Smooth muscle cell (in vitro differentiated cells): ENCODE results near the gene COL9A3. TPM values are rescaled to one million over a fixed set of nuclear protein-coding genes. Genes with fewer than 3 reads are reported as not detected.

Source experiments
- DNase-seq: peaks from one replicate; lab custom pipeline; 2025; ENCODE audit not compliant: unreplicated experiment; lab: John Stamatoyannopoulos, UW
- H2AFZ ChIP-seq: fragments of 200-600 bp; sonication (generic); 2 replicates; pipeline ENCODE4 v1.6.0; 2016; ENCODE audit warnings: antibody characterized with exemption, low read depth, mild to moderate bottlenecking
- H3F3A ChIP-seq: fragments of 200-600 bp; sonication (generic); 2 replicates; pipeline ENCODE4 v1.6.0; 2017; ENCODE audit warnings: antibody characterized with exemption, low read depth
- H3K27ac ChIP-seq: fragments of 200-600 bp; sonication (generic); 2 replicates; pipeline ENCODE4 v1.5.1; 2016; ENCODE audit warnings: low read depth, mild to moderate bottlenecking
- H3K27me3 ChIP-seq: fragments of 200-600 bp; sonication (generic); 2 replicates; pipeline ENCODE4 v1.6.1; 2016; ENCODE audit warnings: low read depth, mild to moderate bottlenecking
- H3K36me3 ChIP-seq: fragments of 200-600 bp; sonication (generic); 2 replicates; pipeline ENCODE4 v1.5.1; 2016; ENCODE audit warnings: low read depth
- H3K4me1 ChIP-seq: fragments of 200-600 bp; sonication (generic); 2 replicates; pipeline ENCODE4 v1.5.1; 2016; ENCODE audit warnings: low read depth
- H3K4me2 ChIP-seq: fragments of 200-600 bp; sonication (generic); 2 replicates; pipeline ENCODE4 v1.6.0; 2016; ENCODE audit warnings: mild to moderate bottlenecking
- H3K4me3 ChIP-seq: fragments of 200-600 bp; sonication (generic); 2 replicates; pipeline ENCODE4 v1.5.1; 2016; ENCODE audit warnings: mild to moderate bottlenecking
- H3K79me2 ChIP-seq: fragments of 200-600 bp; sonication (generic); 2 replicates; pipeline ENCODE4 v1.6.0; 2016; ENCODE audit warnings: low read depth, mild to moderate bottlenecking
- H3K9ac ChIP-seq: fragments of 200-600 bp; sonication (generic); 2 replicates; pipeline ENCODE4 v1.6.0; 2016; ENCODE audit warnings: low read depth
- H3K9me3 ChIP-seq: fragments of 200-600 bp; sonication (generic); replicated peaks from 2 replicates; pipeline ENCODE4 v1.5.1; 2016; ENCODE audit warnings: low read depth
- H4K20me1 ChIP-seq: fragments of 200-600 bp; sonication (generic); 2 replicates; pipeline ENCODE4 v1.6.0; 2016; ENCODE audit warnings: low read depth
- CTCF ChIP-seq: fragments of 200-600 bp; sonication (generic); IDR thresholded peaks from 2 replicates; pipeline ENCODE4 v1.5.1; 2017; ENCODE audit warnings: borderline replicate concordance, mild to moderate bottlenecking, antibody characterized with exemption; ENCODE audit not compliant: insufficient read depth, poor library complexity, severe bottlenecking
- WGBS: methylation state at CpG from one replicate; pipeline ENCODE4 v1.1.7; 2016; ENCODE audit warnings: low lambda C conversion rate; 5-methylcytosine and 5-hydroxymethylcytosine counted together
- polyA plus RNA-seq: library from polyadenylated mRNA; unstranded; fragments of >200 nt; fragmentation: Nextera tagmentation; extraction: Ambion mirVana; gene quantifications from 2 replicates; pipeline ENCODE4 v1.2.1, GENCODE V29; 2016
- total RNA-seq: library from RNA; depleted of rRNA; stranded (reverse); fragments of >200 nt; gene quantifications from 2 replicates; pipeline ENCODE4 v1.2.3, GENCODE V29; 2014

Gene COL9A3
- total and polyA plus RNA-seq, 2 experiments from 2014 or later, result 23.0 to 77.4 TPM

DNA sequence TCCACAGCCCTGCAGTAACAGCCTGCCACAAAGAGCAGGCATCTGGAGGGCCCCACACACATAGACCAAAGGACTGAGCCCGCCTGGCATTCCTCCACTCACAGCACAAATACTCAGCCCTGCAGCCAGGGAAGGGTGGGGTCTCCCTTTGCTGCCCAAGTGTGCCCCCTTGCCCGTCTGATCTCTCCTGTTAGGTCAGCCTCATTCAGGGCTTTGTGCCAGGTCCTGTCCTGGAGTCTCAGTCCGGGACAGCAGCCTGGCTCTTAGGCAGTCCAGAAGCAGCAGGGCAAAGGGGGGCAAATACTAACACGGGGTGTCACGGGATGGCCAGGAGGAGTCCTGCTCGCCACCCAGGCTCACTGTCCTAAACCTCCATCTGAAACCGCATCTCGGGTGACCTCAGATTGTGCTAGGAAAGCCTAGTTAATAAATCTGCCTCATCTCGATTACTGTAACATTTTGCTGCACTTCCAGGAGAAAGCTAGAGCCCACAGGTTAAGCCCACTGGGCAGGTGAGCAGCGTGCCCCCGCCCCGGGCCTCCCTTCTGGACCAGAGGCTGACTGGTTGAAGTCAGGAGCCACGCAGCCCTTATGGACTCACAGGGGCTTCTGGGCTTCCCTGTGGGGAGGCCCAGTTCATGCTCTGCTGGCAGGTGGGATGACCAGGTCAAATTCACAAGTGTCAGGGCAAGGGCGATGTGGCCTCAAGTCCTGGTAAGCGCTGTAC, 15.4 kb upstream of the COL9A3 start:
- Histone ChIP-seq H3K79me2 (peaks cover 12% of the 10 kb centered on the region), H2AFZ (no peak overlapping the region), H3K4me3 (no peak overlapping the region), H3K27me3 (no peaks in the 10 kb centered on the region), H3K36me3 (no peaks in the 10 kb centered on the region), H3K9ac (no peak overlapping the region), H3K27ac (no peak overlapping the region), H3F3A (peaks cover 7% of the 10 kb centered on the region), H3K9me3 (no peaks in the 10 kb centered on the region), H4K20me1 (peaks cover 24% of the 10 kb centered on the region), H3K4me1 (peaks cover 4% of the 10 kb centered on the region), H3K4me2 (no peak overlapping the region)
- no peak for DNase-seq
- WGBS, result 95% methylated on average over 15 of the region's 15 CpGs
- no peak for TF ChIP-seq CTCF

DNA sequence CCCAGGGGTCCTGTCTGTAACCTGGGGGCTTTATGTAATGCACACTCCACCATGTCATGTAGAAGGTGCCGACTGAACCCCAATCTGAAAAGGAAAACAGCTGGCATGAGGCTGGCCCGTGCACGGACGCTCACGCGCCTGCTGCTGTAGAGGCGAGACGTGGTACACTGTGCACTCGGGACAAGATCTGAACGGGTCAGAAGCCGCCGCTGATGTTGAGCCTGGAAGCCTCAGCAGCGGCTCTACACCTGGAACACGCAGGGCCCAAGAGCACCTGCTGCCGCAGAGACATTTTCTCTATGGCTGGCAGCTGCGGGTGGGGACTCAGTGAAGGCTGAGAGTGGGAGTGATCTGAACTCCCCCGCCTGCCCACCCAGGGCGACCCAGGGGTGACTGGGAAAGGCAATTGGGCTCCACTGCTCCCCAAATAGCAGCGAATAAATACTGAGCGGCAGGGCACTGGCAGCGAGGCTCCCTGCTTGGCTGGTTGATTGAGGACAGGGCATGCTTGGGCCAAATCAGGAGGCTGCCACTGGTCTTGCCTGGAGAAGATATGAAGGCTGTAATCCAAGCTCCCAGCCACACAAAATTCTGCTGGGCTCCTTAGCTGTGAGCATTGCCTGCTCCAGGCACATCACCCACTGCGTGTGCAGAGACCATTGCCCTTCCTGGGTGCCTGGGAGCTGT, 14.7 kb upstream of the COL9A3 start:
- Histone ChIP-seq H3K4me3 (no peak overlapping the region), H4K20me1 (peaks cover 31% of the 10 kb centered on the region), H3K4me1 (peaks cover 4% of the 10 kb centered on the region), H2AFZ (no peak overlapping the region), H3K9ac (no peak overlapping the region), H3K79me2 (peaks cover 19% of the 10 kb centered on the region), H3K9me3 (no peaks in the 10 kb centered on the region), H3K27me3 (no peaks in the 10 kb centered on the region), H3K36me3 (no peaks in the 10 kb centered on the region), H3F3A (peaks cover 7% of the 10 kb centered on the region), H3K27ac (no peak overlapping the region), H3K4me2 (no peak overlapping the region)
- no peak for TF ChIP-seq CTCF
- no peak for DNase-seq
- WGBS, result 92% methylated on average over 22 of the region's 22 CpGs

- Histone ChIP-seq H2AFZ (peak overlapping the region; percentile 55), H3K27ac (no peak overlapping the region), H3K4me2 (peak overlapping the region; percentile 97)
Measured at GRCh38 chr20:62804021-62804626, 12.7 kb upstream of the COL9A3 start.

More at GRCh38 chr20:62804021-62804626, 12.7 kb upstream of the COL9A3 start:
- Histone ChIP-seq H3K4me3 (peak overlapping the region; percentile 97), H3K4me1 (peaks cover 4% of the 10 kb centered on the region), H3F3A (peaks cover 7% of the 10 kb centered on the region), H3K9me3 (no peaks in the 10 kb centered on the region), H3K79me2 (peaks cover 21% of the 10 kb centered on the region), H4K20me1 (peaks cover 43% of the 10 kb centered on the region), H3K27me3 (no peaks in the 10 kb centered on the region), H3K36me3 (no peaks in the 10 kb centered on the region), H3K9ac (no peak overlapping the region)
- no peak for TF ChIP-seq CTCF
- DNase-seq, result no peak
- 31% methylated on average over 25 of the region's 25 CpGs for WGBS
